Lower leg skin (tissue), 3 donors: ENCODE results near the gene LETM1.

Experiments used
- CTCF ChIP-seq, 3 donors: fragments of 450-650 bp; IDR thresholded peaks; one replicate each; pipeline ENCODE4 v1.5.1; 2016; ENCODE audit warnings: antibody characterized with exemption in 3 of 3, mild to moderate bottlenecking in 3 of 3, moderate library complexity in 2 of 3
- POLR2A ChIP-seq, 2 donors: fragments of 450-650 bp; IDR thresholded peaks; one replicate each; pipeline ENCODE4 v1.6.1; 2016 to 2017; ENCODE audit warnings: antibody characterized with exemption in 2 of 2, mild to moderate bottlenecking in 1 of 2, moderate library complexity in 1 of 2

GRCh38 chr4:1778642-1779392 lies 77.1 kb downstream of the LETM1 start:
- TF ChIP-seq CTCF (IDR thresholded peaks at IDR 0.05) (no peak), POLR2A (IDR thresholded peaks at IDR 0.05) (no peak)
